NCI-H526 (cell line): ENCODE results near the gene PTPRN2.
"Not testable (repeated sequence)": the region's sequence is repeated elsewhere in the genome, so short reads cannot be mapped to it uniquely, and the experiment has no call there.

ENCODE experiments used
- DNase-seq, 2 experiments: peaks; one replicate each; lab custom pipeline; 2025; lab: John Stamatoyannopoulos, UW

Gene PTPRN2

GRCh38 chr7:157847756-157848487 lies 739.7 kb downstream of the PTPRN2 start:
- DNase-seq: not testable (repeated sequence)

GRCh38 chr7:157846746-157847145 lies 740.9 kb downstream of the PTPRN2 start:
- DNase-seq: not testable (repeated sequence)

GRCh38 chr7:157846271-157846670 lies 741.4 kb downstream of the PTPRN2 start:
- no peak for DNase-seq

DNA sequence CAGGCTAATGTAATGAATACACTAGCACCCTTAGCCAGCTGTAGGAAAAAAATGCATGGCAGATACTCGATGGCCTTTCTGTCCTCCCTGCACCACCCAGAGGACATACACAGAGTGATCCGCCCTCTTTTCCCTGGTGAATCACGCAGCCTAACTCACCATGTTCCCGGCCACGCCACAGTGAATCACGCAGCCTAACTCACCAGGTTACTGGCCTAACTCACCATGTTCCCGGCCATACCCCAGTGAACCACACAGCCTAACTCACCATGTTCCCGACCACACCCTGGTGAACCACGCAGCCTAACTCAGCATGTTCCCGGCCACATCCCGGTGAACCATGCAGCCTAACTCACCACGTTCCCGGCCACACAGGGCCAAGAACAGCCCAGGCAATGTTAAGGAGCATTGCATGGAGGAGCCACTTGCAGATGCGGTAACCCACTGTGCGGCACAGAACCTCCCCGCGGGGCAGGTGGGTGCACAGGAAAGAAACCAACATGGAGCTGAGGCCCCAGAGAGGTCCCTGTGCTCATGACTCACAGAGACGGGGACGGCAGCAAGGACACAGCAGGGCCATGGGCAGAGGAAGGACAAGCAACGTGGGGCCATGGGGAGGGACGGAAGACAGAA lies 742.3 kb downstream of the PTPRN2 start:
- DNase-seq: no peak

- DNase-seq: no peak
These were observed 743.0 kb downstream of the PTPRN2 start for GRCh38 chr7:157844611-157845010.

GRCh38 chr7:157844141-157844540 lies 743.5 kb downstream of the PTPRN2 start:
- no peak for DNase-seq

- DNase-seq: no peak
These were observed 744.1 kb downstream of the PTPRN2 start for GRCh38 chr7:157843336-157844140.

GRCh38 chr7:157841773-157842370 lies 745.8 kb downstream of the PTPRN2 start:
- DNase-seq: no peak

- DNase-seq: no peak
These were observed 746.5 kb downstream of the PTPRN2 start for GRCh38 chr7:157840914-157841772.

- DNase-seq: no peak
These were observed 747.3 kb downstream of the PTPRN2 start for GRCh38 chr7:157840174-157840913.

DNA sequence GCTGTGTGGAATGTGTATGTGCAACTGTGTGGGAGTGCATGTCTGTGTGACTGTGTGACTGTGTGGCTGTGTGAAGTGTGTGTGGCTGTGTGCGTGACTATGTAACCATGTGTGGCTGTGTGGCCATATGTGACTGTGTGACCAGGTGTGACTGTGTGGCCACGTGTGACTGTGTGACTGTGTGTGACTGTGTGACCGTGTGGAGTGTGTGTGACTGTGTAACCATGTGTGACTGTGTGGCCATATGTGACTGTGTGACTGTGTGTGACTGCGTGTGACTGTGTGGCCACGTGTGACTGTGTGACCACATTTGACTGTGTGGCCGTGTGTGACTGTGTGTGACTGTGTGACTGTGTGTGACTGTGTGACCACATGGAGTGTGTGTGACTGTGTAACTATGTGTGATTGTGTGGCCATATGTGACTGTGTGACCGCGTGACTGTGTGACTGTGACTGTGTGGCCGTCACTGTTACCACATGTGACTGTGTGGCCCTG lies 747.9 kb downstream of the PTPRN2 start:
- DNase-seq: no peak

- DNase-seq: no peak
These were observed 748.4 kb downstream of the PTPRN2 start for GRCh38 chr7:157839226-157839625.

DNA sequence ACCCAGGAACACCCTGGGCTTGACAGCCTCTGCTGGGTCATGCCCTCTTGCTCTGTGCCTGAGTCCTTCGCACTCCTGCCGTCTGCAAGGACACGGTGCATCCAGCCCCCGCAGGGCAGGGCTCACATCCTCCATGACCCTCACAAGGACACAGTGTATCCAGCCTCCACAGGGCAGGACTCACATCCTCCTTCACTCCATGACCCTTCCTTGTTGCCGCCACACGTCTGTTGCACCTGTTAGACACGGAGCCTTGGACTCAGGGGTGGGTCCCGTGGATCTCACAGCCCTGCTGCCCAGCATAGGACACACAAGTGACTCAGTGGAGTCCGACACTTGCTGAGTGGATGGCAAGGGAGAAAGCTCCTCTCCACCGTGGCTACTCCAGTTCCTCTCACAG lies 750.1 kb downstream of the PTPRN2 start:
- DNase-seq: no peak

- DNase-seq: no peak
These were observed 750.6 kb downstream of the PTPRN2 start for GRCh38 chr7:157837047-157837446.

- DNase-seq: no peak
These were observed 753.0 kb downstream of the PTPRN2 start for GRCh38 chr7:157834501-157835163.

- DNase-seq: no peak
These were observed 754.6 kb downstream of the PTPRN2 start for GRCh38 chr7:157832866-157833607.

DNA sequence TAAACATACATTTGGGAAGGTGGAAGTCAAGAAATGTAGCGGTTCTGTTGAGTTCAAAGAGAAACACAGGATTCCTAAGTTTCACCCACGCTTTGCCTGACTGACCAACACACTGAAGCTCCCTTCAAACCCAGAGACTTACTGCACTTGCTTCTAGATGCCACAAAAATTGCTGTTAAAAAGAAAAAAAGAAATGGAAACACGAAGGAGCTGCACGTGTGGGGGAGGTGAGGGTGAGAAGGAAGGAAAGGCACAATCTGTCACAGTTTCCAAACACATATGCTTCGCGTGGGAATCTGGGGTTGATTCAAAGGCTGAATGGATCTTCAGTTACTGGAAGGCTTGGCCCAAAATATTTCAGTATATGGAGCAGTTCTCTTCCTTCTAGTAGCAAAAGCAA lies 755.2 kb downstream of the PTPRN2 start:
- no peak for DNase-seq

DNA sequence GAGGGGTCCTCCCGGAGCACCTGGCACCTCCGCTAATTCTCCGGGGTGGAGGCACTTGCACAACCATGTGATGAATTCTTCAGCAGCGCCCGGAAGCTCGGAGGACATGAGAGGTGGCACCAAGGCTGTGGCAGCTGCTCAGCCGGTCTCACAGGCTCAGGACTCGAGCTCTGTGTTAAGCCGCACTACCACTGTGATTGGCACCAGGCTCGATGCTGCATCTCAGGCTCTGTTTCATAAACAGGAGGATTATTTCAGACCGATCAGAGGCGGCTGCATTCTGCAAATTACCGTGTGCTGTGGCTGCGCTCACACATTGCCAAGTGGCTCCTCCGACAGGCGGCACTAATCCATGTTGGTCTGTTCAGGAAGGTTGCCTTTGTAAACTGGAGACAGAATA lies 755.6 kb downstream of the PTPRN2 start:
- no peak for DNase-seq

DNA sequence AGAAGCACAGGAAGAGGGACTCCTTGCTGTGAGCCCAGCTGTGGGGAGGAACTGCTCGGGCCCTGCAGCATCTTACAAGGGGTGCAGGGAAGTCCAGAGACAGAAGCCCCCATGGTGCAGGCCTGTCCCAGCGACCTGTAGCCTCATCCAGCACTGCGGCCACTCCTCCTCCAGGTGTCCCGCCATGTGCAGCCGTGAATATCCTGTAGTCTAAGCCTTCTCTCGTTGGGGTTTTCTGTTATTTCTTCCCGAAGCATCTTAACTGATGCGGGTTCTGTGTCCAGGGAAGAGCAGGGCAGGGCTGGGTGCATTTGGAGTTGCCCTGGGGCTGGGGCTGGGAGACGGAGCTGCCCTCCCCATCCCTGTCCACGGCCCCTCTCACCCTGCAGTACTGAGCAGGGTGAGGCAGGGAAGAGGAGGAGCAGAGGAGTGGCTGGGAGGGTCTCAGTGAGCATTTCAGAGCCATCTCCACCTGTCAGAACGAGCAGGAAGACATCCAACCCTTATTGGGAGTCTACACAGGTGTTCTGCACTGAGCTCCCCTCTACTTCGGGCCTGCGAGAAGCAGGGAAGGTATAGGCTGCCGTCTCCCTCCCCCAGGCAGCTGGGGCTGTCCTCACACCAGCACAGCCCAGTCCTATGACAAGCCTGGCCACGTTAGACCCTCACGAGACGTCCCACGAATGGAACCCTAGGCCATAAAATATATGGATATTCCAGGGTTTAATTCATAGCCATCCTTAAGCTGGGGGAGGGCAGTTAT lies 756.3 kb downstream of the PTPRN2 start:
- no peak for DNase-seq
